Right atrium auricular region (tissue), 2 donors: ENCODE measurements around the gene TBX10. TPM values are rescaled to one million over a fixed set of nuclear protein-coding genes. Genes with fewer than 3 reads are reported as not detected.

Experiments used
- DNase-seq: peaks from one replicate; pipeline ENCODE4 v3.0.0-alpha.2; 2019; ENCODE audit warnings: low spot score
- H3K27ac ChIP-seq, 2 donors: fragments of 200-600 bp; sonication (generic); 1 replicate in 1 of 2; 2 replicates in 1 of 2; pipeline ENCODE4 v1.5.1; 2016 to 2019
- H3K27me3 ChIP-seq, 2 donors: fragments of 200-600 bp; sonication (generic); one replicate each; pipeline versions ENCODE4 v1.5.1 to v1.6.0; 2017 to 2019
- H3K36me3 ChIP-seq: fragments of 200-600 bp; sonication (generic); one replicate; pipeline ENCODE4 v1.5.1; 2016
- H3K4me1 ChIP-seq, 2 donors: fragments of 200-600 bp; sonication (generic); one replicate each; pipeline versions ENCODE4 v1.5.1 to v1.6.0; 2017 to 2019
- H3K4me3 ChIP-seq, 2 donors: fragments of 200-600 bp; sonication (generic); 1 replicate in 1 of 2; 2 replicates in 1 of 2; pipeline ENCODE4 v1.5.1; 2017 to 2019; ENCODE audit warnings: mild to moderate bottlenecking in 1 of 2, moderate library complexity in 1 of 2
- H3K9me3 ChIP-seq, 2 donors: fragments of 200-600 bp; sonication (generic); one replicate each; pipeline ENCODE4 v1.5.1; 2019
- CTCF ChIP-seq, 2 donors: fragments of 200-600 bp; sonication (generic); IDR thresholded peaks; one replicate each; pipeline ENCODE4 v1.5.1; 2019; ENCODE audit warnings: antibody characterized with exemption in 2 of 2
- total RNA-seq, 2 donors: library from RNA; depleted of rRNA; stranded (reverse); fragments of >200 nt; gene quantifications; one replicate each; pipeline ENCODE4 v1.1.0, GENCODE V29; 2016

Gene TBX10
- total RNA-seq, 2 donors from 2014 or later = not detected

- no peaks in the 10 kb centered on the region for H3K9me3 ChIP-seq
- no peaks in the 10 kb centered on the region for H3K4me1 ChIP-seq
- H3K36me3 ChIP-seq = no peaks in the 10 kb centered on the region
- no peak for TF ChIP-seq CTCF (IDR thresholded peaks at IDR 0.05)
- no peaks in the 10 kb centered on the region for H3K27me3 ChIP-seq
- no peak overlapping the region for H3K27ac ChIP-seq
- DNase-seq = no peak
- no peak overlapping the region for H3K4me3 ChIP-seq
Observed at GRCh38 chr11:67648140-67648795, 8.7 kb upstream of the TBX10 start.

GRCh38 chr11:67647471-67647870 is 7.9 kb upstream of the TBX10 start:
- H3K36me3 ChIP-seq = no peaks in the 10 kb centered on the region
- TF ChIP-seq CTCF (IDR thresholded peaks at IDR 0.05) = no peak
- no peaks in the 10 kb centered on the region for H3K27me3 ChIP-seq
- no peaks in the 10 kb centered on the region for H3K9me3 ChIP-seq
- no peak for DNase-seq
- H3K4me3 ChIP-seq = no peak overlapping the region
- H3K4me1 ChIP-seq = no peaks in the 10 kb centered on the region
- no peak overlapping the region for H3K27ac ChIP-seq

- DNase-seq = no peak
- Histone ChIP-seq H3K27me3 (no peaks in the 10 kb centered on the region), H3K4me1 (no peaks in the 10 kb centered on the region), H3K4me3 (no peak overlapping the region), H3K36me3 (no peaks in the 10 kb centered on the region), H3K27ac (no peak overlapping the region), H3K9me3 (no peaks in the 10 kb centered on the region)
- TF ChIP-seq CTCF (IDR thresholded peaks at IDR 0.05) = no peak
Observed at GRCh38 chr11:67646535-67647336, 7.2 kb upstream of the TBX10 start.

GRCh38 chr11:67645521-67646461 is 6.2 kb upstream of the TBX10 start:
- Histone ChIP-seq H3K36me3 (no peaks in the 10 kb centered on the region), H3K9me3 (no peaks in the 10 kb centered on the region), H3K4me1 (no peaks in the 10 kb centered on the region), H3K4me3 (no peak overlapping the region), H3K27me3 (no peaks in the 10 kb centered on the region), H3K27ac (no peak overlapping the region)
- no peak for TF ChIP-seq CTCF (IDR thresholded peaks at IDR 0.05)
- no peak for DNase-seq

GRCh38 chr11:67644472-67645418 is 5.2 kb upstream of the TBX10 start:
- DNase-seq = no peak
- H3K27me3 ChIP-seq = no peaks in the 10 kb centered on the region

More at GRCh38 chr11:67644472-67645418, 5.2 kb upstream of the TBX10 start:
- no peak overlapping the region for H3K27ac ChIP-seq
- no peak overlapping the region for H3K4me3 ChIP-seq
- no peak for TF ChIP-seq CTCF (IDR thresholded peaks at IDR 0.05)
- no peaks in the 10 kb centered on the region for H3K36me3 ChIP-seq
- no peaks in the 10 kb centered on the region for H3K9me3 ChIP-seq
- H3K4me1 ChIP-seq = no peaks in the 10 kb centered on the region
